Hippocampal formation (tissue), 2 donors: ENCODE data around the gene TUBGCP2.
A peak's percentile ranks its signal among the peaks of the same experiment; 100 is the strongest.
"Not testable (repeated sequence)": the region's sequence is repeated elsewhere in the genome, so short reads cannot be mapped to it uniquely, and the experiment has no call there.

Experiments
- DNase-seq, 2 donors: peaks; one replicate each; lab custom pipeline; 2025; lab: John Stamatoyannopoulos, UW

Gene TUBGCP2

DNA sequence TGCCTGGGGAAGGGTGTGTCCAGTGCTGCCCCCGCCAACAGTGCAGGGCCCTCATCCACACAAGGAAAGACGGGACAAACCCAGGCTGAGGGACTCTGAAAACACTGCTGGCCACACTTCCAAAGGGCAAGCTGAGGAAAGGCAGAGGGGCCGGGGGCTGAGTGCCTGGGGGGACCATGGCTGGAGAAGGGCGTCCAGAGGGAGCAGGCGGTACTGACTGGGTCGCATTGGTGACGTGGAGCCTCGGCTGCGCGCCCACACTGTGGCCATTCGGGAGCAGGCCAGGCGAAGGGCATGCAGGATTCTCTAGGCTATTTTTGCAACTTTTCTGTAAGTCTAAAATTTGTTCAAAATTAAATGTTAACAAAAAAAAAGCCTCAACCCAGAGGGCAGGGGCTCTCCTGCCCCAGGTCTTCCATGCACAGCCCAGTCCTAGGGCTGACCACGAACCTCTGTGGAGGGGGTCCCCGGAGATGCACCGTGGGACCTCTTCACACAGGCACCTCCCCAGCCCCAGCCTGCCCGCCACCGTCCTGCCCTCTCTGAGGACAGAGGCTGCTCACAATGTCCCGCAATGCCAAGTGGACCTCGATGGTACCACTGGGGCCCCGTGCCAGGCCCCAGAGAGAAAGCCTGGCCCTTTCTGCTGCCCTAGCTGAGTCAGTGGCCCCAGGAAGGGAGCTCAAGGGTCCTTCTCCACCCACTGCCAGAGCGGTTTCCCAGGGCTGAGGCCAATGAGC is 42.4 kb downstream of the TUBGCP2 start:
- DNase-seq = no peak

DNA sequence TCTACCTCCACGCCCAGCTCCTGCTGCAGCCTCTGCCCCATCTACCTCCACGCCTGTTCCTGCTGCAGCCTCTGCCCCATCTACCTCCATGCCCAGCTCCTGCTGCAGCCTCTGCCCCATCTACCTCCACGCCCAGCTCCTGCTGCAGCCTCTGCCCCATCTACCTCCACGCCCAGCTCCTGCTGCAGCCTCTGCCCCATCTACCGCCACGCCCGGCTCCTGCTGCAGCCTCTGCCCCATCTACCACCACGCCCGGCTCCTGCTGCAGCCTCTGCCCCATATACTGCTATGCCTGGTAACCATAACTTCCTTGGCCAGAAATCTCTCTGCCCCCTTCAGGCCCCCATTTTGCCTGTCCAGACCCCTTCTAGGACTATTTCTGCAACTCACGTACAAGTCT is 43.6 kb downstream of the TUBGCP2 start:
- not testable (repeated sequence) for DNase-seq

DNA sequence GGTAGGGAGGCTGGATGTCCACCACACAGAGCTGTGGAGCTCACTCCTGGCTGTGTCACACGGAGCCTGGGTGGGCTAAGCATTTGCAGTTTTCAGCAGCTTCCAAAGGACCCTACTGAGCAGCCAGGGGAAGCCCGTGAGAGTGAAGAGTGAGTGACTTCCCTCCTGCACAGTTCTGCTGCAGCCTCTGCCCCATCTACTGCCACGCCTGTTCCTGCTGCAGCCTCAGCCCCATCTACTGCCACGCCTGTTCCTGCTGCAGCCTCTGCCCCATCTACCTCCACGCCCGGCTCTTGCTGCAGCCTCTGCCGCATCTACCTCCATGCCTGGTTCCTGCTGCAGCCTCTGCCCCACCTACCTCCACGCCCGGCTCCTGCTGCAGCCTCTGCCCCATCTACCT is 44.2 kb downstream of the TUBGCP2 start:
- DNase-seq = no peak

DNA sequence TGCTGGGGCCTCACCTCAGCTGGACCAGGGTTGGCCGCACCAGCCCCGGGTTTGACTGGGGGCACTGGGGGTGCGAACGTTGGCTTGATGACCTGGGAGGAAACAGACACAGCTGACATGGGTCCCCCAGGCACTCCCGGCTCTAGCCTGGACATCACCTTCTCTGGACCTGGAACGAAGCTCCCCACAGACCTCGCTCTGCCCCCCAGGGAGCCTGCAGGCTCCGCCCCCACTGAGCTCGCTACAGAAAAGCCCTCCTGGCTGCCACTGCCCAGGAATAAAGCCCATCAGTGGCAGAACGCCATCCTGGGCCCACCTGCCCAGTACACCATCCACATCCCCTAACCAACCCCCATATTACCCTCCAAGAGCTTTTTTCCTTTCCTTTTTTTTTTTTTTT is 45.0 kb downstream of the TUBGCP2 start:
- DNase-seq = no peak

DNA sequence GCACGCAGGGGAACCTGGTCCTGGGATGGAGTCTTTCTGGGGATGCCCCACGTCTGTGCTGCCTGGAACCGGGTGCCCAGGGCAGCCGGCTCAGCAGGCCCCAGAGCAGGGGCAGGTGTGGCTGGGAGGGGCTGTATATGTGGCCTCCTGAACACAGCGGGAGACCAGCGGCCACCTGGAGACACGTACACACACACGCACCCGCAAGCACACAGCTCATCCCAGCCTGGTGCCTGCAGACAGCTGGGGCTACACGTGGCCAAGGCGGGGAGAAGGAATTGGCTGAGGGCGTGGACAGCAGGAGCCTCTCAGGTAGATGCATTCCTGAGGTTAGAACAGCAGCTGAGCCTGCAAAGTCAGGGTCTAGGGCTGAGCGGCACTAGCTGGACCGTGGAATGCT is 46.0 kb downstream of the TUBGCP2 start:
- DNase-seq = no peak

DNA sequence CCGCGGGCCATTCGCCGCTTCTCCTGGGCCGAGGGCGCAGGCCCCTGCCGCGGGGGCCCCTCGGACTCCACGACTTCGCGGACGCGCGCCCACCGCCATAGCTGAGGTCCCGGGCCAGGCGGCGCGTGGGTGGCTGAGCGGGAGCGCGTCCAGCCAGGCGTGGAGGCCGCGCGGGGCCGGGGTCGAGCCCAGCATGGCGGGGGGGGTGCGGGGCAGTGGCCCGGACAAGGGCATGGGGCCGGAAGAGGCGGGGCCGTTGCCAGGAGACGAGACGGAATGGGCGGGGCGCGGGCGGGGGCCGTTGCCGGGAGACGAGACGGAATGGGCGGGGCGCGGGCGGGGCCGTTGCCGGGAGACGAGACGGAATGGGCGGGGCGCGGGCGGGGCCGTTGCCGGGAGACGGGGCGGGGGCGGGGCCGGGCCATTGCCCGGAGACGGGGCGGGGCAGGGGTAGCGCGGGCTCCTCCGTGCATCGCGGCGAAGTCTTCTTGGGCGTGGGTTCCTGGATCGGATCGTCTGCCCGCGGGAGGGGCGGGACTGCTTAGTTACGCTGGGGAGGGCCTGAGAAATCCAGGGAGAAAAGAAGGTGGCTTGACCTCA is 46.8 kb downstream of the TUBGCP2 start:
- peak; percentile 63 to 83 for DNase-seq

DNA sequence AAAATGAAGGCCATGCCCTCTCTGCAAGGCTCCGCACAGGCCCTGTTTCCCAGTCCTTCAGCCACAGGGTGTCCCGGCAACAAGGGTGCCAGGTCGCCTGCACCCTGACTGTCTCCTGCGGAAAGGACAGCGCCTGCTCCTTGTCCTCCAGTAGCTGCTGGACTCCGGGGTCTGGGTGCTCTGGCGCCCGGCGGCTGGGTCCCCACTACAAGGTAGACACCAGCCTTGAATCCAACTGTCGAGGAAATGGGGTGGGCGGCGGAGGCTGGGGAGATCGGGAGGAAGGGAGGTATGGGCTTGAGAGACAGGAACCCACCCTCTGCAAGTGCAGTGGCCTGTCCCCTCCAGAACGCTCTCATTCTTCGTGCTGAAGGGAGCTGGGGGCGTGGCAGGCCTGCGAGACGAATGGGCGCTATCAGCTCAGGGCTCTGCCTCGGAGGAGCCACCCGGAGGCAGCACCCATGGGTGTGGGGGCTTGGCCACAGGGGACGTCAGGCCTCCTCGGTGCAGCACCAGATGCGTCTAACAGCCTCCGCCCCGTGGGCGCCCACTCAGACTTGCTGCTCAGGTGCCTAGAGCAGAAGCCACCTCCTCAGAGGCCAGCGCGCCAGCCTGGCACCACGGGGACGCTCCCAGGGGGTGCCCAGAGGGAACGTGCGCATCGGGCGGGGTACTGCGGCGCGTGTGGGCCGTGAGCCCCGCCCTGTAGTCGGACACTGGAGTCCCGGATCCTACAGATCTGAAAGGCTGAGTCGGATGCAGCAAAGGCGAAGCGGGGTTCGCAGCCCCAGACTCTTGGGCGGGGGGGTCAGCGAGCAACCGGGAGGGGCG is 47.6 kb downstream of the TUBGCP2 start:
- peak in 1 of 2 donors; percentile 41 for DNase-seq

DNA sequence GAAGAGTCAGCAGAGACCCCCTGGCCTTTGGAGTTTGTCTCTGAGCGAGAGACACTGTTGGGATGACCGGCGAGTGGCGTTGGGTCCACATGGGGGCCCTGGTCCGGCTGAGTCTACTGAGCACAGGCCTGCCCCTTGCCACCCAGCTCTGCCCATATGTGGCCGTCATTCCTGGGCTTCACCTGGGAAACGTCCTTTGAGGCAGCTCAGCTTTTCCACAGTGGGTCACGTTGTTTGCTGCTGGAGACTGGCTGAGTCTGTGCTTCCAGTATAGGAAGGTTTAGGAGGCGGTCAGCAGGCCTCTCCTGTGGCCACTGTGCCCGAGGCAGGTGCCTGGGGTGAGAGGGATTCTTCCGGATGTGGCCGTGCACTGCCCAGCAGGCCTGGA is 49.1 kb downstream of the TUBGCP2 start:
- no peak for DNase-seq

DNA sequence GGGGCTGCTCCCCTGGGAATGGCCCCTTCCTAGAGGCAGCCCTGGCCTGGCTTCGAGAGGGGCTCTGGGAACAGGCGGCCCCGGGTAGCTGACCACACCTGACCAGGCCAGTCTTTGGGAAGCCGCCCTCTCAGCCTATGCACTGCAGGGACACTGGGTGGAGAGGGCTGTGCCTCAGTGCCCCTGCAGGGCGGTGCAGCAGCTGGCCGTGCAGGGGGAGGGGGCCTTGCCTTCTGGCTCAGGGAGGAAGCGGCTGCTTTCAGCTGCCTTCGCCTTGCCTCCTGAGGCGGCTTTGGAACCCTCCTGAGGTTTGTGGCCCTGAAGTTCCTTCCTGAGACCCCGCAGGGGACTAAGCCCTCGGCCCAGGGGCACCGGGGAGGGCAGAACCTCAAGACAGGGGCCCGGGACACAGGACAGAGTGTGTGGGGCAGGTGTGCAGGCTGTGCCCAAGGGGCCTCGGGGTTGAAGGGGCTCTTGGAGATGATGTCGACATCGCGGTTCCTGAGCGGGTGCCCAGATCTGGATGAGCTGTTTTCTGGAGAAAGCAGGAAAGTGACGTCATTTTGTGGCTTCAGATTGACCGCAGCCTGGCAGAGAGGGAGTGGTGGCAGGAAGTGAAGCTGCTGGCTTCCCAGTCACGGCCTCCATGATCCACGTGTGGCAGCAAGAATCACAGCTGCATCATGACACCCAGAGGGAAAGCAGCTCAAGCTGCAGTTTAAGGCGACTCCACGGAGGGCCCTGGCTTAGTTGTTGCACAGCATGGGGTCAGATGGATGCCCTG is 49.7 kb downstream of the TUBGCP2 start:
- peak in 1 of 2 donors; percentile 56 for DNase-seq

DNA sequence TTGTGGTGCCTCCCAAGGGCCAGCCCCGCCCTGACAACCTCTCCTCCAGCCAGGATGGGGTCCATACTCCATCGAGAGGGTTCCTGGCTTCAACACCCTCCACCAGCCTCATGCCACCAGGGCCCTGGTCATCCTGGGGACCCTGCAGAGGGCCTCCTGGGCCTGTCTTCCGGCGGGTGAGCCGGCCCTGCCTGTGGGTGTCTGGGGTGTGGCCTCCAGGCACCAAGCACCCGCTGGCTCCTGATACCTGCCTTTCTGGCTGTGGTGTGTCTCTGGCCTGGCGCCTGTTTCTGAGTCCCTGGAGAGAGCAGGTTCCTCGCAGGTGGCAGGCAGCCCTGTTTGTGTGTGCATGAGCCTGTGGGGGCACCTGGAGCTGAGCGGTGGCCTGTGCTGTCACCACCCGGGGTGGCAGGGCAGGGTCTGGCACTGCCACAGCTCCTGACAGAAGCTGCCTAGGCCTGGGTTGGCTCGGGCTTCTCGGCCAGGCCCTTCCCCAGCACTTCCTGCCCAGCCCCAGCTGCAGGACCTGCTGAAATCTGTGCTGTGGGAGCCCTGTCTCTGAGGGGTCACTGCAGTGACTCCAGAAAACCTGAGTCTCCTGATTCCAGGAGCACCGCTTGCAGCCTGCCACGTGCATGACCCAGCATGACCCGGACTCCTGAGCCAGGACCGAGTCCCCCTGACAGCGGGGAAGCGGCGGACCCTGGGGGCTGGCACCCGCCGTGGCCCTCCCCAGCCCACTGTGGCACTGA is 50.4 kb downstream of the TUBGCP2 start:
- no peak for DNase-seq

DNA sequence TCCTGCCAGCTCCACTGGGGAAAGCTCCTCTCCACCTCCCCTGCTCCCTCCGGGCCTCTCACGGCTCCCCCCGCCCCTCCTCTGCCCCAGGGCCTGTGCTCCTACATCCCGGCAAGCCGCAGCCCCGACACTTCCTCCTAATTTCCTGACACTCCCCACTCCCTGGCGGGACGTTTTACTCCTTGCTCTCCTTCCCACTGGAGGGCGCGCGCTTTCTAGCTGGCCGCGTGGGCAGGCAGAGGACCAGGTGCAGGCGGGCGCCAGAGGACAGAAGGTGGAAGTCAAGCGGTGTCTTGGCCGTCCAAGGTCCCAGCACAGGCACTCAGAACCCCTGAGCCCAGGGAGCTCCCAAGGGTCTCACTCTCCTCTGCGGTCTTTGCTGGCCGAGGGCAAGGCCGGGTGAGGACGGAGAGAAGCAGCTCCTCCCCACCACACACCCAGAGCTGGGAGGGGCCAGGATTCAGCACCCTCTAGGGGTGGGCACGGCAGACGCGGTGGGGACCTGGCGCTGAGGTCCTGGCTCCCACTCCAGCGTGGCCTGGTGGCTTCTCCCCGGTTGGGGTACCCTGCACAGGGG is 51.1 kb downstream of the TUBGCP2 start:
- no peak for DNase-seq

DNA sequence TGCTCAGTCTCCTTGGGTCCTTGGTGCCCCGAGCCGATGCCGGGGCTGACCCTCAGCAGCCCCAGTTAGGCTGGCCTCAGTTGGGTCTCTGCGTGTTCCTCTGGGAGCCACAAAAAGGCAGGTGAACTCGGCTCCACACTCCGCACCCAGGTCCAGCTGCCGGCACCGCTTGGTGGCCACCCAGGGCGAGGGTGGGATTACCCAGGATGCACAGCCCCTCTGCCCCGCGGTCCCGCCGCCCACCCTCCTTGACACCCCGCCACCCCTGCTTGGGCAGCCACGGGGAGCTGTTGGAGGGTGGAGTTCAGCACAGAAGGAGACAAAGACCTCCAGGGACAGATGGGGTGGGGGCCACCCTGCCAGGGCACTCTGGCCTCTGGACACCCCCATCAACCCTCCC is 53.3 kb downstream of the TUBGCP2 start:
- no peak for DNase-seq

DNA sequence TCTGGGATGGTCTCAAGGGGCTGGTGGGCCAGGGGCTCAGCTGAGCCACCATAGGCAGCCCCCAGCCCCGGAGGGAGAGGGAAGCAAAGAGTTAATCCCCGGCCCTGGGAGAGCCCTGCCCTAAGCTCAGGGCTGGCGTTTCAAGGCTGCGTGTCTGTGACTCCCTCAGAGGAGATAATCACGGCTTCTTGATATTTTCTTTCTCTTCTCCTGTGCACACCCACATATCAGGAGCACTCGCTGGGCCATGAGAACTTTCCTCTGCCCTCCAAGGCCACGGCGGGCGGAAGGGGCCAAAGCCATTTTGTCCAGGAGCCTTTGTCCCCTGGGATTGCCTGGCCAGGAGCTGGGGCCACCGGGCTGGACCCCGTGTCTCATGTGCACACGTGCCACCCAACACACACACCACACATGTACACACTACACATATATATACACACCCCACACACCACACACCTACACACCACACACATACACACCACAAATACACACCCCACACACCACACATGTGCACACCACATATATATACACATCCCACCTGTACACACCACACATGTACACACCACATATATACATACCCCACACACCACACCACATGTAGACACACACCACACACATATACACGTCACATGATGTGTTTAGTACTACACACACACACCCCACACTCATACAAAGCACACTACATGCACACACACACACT is 54.1 kb downstream of the TUBGCP2 start:
- DNase-seq = no peak

DNA sequence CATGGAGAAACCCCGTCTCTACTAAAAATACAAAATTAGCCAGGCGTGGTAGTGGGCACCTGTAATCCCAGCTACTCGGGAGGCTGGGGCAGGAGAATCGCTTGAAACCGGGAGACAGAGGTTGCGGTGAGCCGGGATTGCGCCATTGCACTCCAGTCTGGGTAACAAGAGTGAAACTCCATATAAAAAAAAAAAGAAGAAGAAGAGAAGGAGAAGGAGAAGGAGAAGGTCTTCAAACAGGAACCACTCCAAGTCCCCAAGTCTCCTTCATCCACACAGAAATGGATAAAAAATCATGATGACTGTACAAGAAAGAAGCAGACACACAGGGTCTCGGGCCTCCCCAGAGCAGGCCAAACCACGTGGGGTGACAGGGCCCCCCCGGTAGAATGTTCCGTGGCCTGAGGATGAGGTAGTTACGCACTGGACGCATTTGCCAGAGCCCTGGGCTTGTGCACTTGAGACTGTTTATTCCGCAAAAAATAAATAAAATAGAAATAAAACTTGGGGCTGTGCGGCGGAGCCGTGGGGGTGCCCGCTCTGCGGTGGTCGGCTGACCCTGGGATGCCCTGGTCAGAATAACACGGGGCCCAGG is 55.2 kb downstream of the TUBGCP2 start:
- DNase-seq = no peak

DNA sequence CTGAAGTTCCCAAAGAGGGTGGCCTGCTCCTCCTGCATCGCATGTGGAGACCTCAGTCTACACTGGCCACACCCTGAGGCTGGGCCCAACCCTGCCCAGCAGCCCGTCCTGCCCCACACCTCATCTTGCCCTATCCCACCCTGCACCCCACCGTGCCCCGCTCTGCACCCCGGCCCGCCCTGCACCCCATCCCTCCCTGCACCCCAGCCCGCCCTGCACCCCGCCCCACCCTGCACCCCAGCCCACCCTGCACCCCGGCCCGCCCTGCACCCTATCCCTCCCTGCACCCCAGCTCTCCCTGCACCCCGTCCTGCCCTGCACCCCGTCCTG is 56.5 kb downstream of the TUBGCP2 start:
- DNase-seq = no peak

DNA sequence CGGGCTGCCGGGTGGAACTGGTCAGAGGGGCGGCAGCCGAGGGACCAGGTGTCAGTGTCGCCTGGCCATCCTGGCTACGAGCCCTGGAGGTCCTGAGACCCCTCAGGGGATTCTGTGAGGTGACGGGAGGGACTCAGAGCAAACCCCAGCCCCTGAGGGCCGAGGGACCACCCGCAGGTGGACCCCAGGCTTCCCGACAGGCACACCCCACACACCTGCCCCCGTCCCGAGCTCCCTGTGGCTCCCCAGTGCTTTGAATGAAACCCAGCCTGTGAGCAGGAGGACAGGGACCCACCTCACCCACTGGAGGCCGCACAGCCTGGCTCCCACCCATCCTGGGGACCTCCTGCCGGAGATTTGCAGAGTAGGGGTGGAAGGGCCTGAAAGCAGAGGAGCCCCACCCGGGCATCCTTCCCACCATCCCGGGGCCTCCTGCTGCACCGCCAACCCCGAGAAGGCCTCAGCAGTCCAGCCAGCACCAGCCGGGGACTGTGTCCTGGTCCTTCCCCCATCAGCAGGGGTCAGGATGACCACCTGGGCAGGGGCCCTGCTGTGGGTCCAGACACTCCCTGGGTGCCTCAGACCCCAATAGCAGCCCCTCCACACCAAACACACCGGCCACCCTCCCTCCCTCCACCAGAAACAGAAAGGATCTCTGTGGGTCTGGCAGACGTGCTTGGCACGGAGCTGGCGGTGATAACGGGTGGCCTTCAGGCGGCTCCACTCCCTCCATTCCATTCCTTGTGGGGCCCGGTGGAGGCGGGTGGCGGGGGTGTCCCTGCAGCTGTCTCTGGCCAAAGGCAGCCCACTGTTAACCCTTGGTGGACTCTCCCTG is 57.1 kb downstream of the TUBGCP2 start:
- DNase-seq = no peak

DNA sequence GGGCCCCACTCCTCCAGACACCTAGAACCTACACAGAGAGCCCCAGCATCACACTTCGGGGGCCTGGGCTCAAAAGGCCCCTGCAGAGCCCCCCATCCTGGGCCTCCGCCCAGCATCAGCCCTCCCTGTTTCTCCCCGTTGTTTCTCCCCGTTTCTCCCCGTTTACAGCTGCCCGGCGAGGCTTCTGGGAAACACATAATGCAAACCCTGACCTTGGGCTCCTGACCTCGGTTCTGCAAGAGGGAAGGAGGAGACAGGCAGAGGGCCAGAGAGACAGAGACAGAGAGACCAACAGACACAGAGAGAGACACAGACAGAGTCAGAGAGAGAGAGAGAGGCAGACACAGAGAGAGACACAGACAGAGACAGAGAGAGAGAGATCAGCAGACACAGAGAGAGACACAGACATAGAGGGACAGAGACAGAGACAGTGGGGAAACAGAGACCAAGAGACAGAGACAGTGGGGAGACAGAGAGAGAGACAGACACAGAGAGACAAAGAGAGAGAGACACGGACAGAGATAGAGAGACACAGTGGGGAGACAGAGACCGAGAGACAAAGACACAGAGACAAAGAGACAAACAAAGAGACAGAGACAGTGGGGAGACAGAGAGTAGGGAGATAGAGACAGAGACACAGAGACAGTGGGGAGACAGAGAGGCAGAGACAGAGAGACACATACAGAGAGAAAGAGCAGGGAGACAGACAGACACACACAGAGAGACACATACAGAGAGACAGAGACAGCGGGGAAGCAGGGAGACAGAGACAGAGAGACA is 58.5 kb downstream of the TUBGCP2 start:
- DNase-seq = no peak

DNA sequence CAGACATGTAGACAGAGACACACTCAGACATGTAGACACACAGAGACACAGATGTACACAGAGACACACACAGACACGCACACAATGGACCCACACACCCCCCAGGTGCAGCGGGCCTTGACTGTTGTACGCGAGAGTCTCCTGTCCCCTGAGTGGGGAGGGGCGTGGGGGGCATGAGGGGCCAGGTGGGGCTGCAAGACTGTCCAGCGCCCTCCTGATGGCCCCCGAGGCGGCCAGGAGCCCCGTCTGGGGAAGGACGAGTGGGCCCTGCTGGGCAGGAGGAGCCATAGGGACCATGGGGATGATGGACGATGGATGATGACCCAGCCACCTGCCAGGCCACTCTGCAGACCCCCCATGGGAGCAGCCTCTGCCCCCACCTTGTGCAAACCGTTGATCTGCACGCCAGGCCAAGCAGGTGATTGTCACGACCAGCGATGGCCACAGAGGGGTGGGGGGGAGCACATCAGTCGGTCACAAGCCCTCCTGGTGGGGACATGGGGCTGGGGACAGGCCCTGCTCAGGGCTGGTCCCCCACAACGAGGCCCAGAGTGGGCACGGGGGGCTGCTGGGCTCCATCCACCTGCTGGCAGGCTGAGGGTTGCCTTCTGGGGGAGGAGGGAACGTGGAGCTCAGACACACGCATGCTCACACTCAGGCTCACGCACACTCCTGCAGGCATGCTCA is 59.4 kb downstream of the TUBGCP2 start:
- no peak for DNase-seq
